Neural cell (in vitro differentiated cells): Measurements from ENCODE around the gene KHDRBS2. TPM values are rescaled to one million over a fixed set of nuclear protein-coding genes. Genes with fewer than 3 reads are reported as not detected.

Experiments
- H2AFZ ChIP-seq: fragments of 200-600, 300-800 bp; sonication (generic), shearing (Covaris generic); 2 replicates; pipeline ENCODE4 v1.6.0; 2014; ENCODE audit warnings: low read depth, mild to moderate bottlenecking, antibody characterized with exemption, low read length, moderate library complexity
- H3F3A ChIP-seq: fragments of 200-600 bp; shearing (Covaris generic); 2 replicates; pipeline ENCODE4 v1.6.1; 2016; ENCODE audit warnings: mild to moderate bottlenecking, moderate library complexity, mixed read lengths, antibody characterized with exemption, low read length; ENCODE audit not compliant: insufficient read depth, poor library complexity, severe bottlenecking
- H3K27ac ChIP-seq: fragments of 200-600, 300-800 bp; sonication (generic), shearing (Covaris generic); 2 replicates; pipeline ENCODE4 v1.5.1; 2014; ENCODE audit warnings: mild to moderate bottlenecking, low read length, moderate library complexity
- H3K27me3 ChIP-seq: fragments of 300-800, 200-600 bp; sonication (generic), shearing (Covaris generic); 2 replicates; pipeline ENCODE4 v1.6.0; 2014; ENCODE audit warnings: mild to moderate bottlenecking, low read depth, low read length, moderate library complexity; ENCODE audit not compliant: insufficient read depth
- H3K36me3 ChIP-seq: fragments of 300-800, 200-600 bp; sonication (generic), shearing (Covaris generic); 2 replicates; pipeline ENCODE4 v1.5.1; 2014; ENCODE audit warnings: mild to moderate bottlenecking, antibody characterized with exemption, low read length, moderate library complexity; ENCODE audit not compliant: insufficient read depth
- H3K4me2 ChIP-seq: fragments of 300-800, 200-600 bp; sonication (generic), shearing (Covaris generic); 2 replicates; pipeline ENCODE4 v1.6.0; 2014; ENCODE audit warnings: mild to moderate bottlenecking, low read length
- H3K4me3 ChIP-seq: fragments of 300-800, 200-600 bp; sonication (generic), shearing (Covaris generic); 2 replicates; pipeline ENCODE4 v1.5.1; 2014; ENCODE audit warnings: mild to moderate bottlenecking, low read length, moderate library complexity
- H3K79me2 ChIP-seq: fragments of 200-600 bp; shearing (Covaris generic); replicated peaks from 2 replicates; pipeline ENCODE4 v1.6.0; 2014; ENCODE audit warnings: mild to moderate bottlenecking, low read length, moderate library complexity; ENCODE audit not compliant: insufficient read depth
- H3K9ac ChIP-seq: fragments of 300-800, 200-600 bp; sonication (generic), shearing (Covaris generic); 2 replicates; pipeline ENCODE4 v1.6.1; 2016; ENCODE audit warnings: mild to moderate bottlenecking, low read length, mixed read lengths
- H3K9me2 ChIP-seq: fragments of 200-600 bp; shearing (Covaris generic); 2 replicates; pipeline ENCODE4 v1.6.1; 2016; ENCODE audit warnings: mild to moderate bottlenecking, low read length, mixed read lengths; ENCODE audit not compliant: insufficient read depth
- H3K9me3 ChIP-seq: fragments of 200-600, 300-800 bp; sonication (generic), shearing (Covaris generic); 2 replicates; pipeline ENCODE4 v1.6.1; 2016; ENCODE audit warnings: mild to moderate bottlenecking, mixed run types, low read length, moderate library complexity, mixed read lengths
- H4K20me1 ChIP-seq: fragments of 200-600 bp; shearing (Covaris generic); 2 replicates; pipeline ENCODE4 v1.6.1; 2016; ENCODE audit warnings: mild to moderate bottlenecking, mixed run types; ENCODE audit not compliant: insufficient read depth
- CTCF ChIP-seq: fragments of 450-650 bp; IDR thresholded peaks from 2 replicates; pipeline ENCODE4 v1.5.1; 2014; ENCODE audit warnings: antibody characterized with exemption, mild to moderate bottlenecking, moderate library complexity; ENCODE audit not compliant: poor library complexity, severe bottlenecking
- EP300 ChIP-seq: fragments of 450-650 bp; conservative IDR thresholded peaks from 2 replicates; pipeline ENCODE4 v1.6.1; 2014; ENCODE audit warnings: antibody characterized with exemption, mild to moderate bottlenecking, moderate library complexity; ENCODE audit not compliant: poor library complexity, severe bottlenecking
- EZH2 ChIP-seq: fragments of 200-600, 300-800 bp; shearing (Covaris generic), sonication (generic); IDR thresholded peaks from 2 replicates; pipeline ENCODE4 v1.6.1; 2014; ENCODE audit warnings: antibody characterized with exemption, low read length, borderline replicate concordance, mild to moderate bottlenecking; ENCODE audit not compliant: insufficient read depth, poor library complexity, severe bottlenecking
- MXI1 ChIP-seq: fragments of 450-650 bp; conservative IDR thresholded peaks from 2 replicates; pipeline ENCODE4 v1.6.1; 2014; ENCODE audit warnings: antibody characterized with exemption, mild to moderate bottlenecking; ENCODE audit not compliant: poor library complexity, severe bottlenecking
- POLR2AphosphoS5 ChIP-seq: IDR thresholded peaks from 2 replicates; pipeline ENCODE4 v1.6.1; 2012
- RAD21 ChIP-seq: fragments of 450-650 bp; conservative IDR thresholded peaks from 2 replicates; pipeline ENCODE4 v1.6.1; 2014; ENCODE audit warnings: antibody characterized with exemption, mild to moderate bottlenecking, moderate library complexity
- SMC3 ChIP-seq: fragments of 450-650 bp; conservative IDR thresholded peaks from 2 replicates; pipeline ENCODE4 v1.6.1; 2014; ENCODE audit warnings: antibody characterized with exemption, mild to moderate bottlenecking, moderate library complexity; ENCODE audit not compliant: poor library complexity
- TAF1 ChIP-seq: IDR thresholded peaks from 2 replicates; pipeline ENCODE4 v1.6.1; 2012; ENCODE audit warnings: low read depth
- polyA plus RNA-seq: library from polyadenylated mRNA; depleted of rRNA; stranded (reverse); fragments of >200 nt; gene quantifications from 2 replicates; pipeline ENCODE4 v1.2.3, GENCODE V29; 2014
- TF ChIP-seq, protein P1 (sequence below): IDR thresholded peaks from 2 replicates; pipeline ENCODE4 v1.6.1; 2012; ENCODE audit warnings: borderline replicate concordance

Gene KHDRBS2
- polyA plus RNA-seq, 1 donor from 2014 or later = 28.5 TPM

GRCh38 chr6:62217866-62218265 is 68.2 kb downstream of the KHDRBS2 start:
- Histone ChIP-seq H3K27me3 (no peaks in the 10 kb centered on the region), H3K79me2 (peaks cover 4% of the 10 kb centered on the region), H3K4me3 (no peak overlapping the region), H3K9me2 (no peaks in the 10 kb centered on the region), H3K9me3 (no peaks in the 10 kb centered on the region), H4K20me1 (no peaks in the 10 kb centered on the region), H3K36me3 (no peaks in the 10 kb centered on the region), H3K4me2 (no peak overlapping the region), H3K9ac (no peak overlapping the region), H2AFZ (no peak overlapping the region), H3F3A (no peaks in the 10 kb centered on the region), H3K27ac (no peak overlapping the region)
- TF ChIP-seq CTCF (no peak), POLR2AphosphoS5 (no peak), SMC3 (no peak), RAD21 (no peak), EP300 (no peak), TAF1 (no peak), MXI1 (no peak), EZH2 (no peak)
- TF ChIP-seq, protein P1, sequence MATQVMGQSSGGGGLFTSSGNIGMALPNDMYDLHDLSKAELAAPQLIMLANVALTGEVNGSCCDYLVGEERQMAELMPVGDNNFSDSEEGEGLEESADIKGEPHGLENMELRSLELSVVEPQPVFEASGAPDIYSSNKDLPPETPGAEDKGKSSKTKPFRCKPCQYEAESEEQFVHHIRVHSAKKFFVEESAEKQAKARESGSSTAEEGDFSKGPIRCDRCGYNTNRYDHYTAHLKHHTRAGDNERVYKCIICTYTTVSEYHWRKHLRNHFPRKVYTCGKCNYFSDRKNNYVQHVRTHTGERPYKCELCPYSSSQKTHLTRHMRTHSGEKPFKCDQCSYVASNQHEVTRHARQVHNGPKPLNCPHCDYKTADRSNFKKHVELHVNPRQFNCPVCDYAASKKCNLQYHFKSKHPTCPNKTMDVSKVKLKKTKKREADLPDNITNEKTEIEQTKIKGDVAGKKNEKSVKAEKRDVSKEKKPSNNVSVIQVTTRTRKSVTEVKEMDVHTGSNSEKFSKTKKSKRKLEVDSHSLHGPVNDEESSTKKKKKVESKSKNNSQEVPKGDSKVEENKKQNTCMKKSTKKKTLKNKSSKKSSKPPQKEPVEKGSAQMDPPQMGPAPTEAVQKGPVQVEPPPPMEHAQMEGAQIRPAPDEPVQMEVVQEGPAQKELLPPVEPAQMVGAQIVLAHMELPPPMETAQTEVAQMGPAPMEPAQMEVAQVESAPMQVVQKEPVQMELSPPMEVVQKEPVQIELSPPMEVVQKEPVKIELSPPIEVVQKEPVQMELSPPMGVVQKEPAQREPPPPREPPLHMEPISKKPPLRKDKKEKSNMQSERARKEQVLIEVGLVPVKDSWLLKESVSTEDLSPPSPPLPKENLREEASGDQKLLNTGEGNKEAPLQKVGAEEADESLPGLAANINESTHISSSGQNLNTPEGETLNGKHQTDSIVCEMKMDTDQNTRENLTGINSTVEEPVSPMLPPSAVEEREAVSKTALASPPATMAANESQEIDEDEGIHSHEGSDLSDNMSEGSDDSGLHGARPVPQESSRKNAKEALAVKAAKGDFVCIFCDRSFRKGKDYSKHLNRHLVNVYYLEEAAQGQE = no peak

GRCh38 chr6:62202078-62202477 is 83.9 kb downstream of the KHDRBS2 start:
- H3K27ac ChIP-seq = no peak overlapping the region
- H3K9me2 ChIP-seq = no peaks in the 10 kb centered on the region
- no peaks in the 10 kb centered on the region for H3F3A ChIP-seq
- no peaks in the 10 kb centered on the region for H3K9me3 ChIP-seq
- H3K79me2 ChIP-seq = no peaks in the 10 kb centered on the region
- H3K4me2 ChIP-seq = no peak overlapping the region
- H4K20me1 ChIP-seq = no peaks in the 10 kb centered on the region
- no peak overlapping the region for H3K9ac ChIP-seq
- no peak overlapping the region for H3K4me3 ChIP-seq
- no peak for TF ChIP-seq CTCF
- TF ChIP-seq RAD21 = no peak
- no peak for TF ChIP-seq EZH2
- no peak for TF ChIP-seq EP300
- TF ChIP-seq TAF1 = no peak
- TF ChIP-seq SMC3 = no peak
- no peak overlapping the region for H2AFZ ChIP-seq
- H3K36me3 ChIP-seq = no peaks in the 10 kb centered on the region
- H3K27me3 ChIP-seq = no peaks in the 10 kb centered on the region
